ENCODE results near the gene AK8.

DNA sequence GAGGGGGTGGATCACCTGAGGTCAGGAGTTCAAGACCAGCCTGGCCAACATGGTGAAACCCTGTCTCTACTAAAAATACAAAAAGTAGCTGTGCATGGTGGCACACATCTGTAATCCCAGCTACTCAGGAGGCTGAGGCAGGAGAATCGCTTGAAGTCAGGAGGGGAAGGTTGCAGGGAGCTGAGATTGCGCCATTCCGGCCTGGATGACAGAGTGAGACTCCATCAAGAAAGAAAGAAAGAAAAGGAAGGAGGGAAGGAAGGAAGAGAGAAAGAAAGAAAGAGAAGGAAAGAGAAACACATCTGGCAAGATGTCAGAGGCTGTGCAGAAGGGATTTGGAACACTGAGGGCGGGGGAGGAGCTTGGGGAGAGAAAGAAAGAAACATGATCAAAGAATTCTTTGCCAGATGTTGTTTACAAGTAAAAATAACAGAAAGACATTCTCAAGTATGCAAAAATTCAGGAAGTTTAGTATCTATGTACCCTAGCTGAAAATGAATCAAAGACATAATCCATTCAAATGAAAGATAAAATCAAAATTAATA lies 93.7 kb downstream of the AK8 start:
- TF ChIP-seq POLR2A (IDR thresholded peaks at IDR 0.05), result no peak
- TF ChIP-seq, protein P1, sequence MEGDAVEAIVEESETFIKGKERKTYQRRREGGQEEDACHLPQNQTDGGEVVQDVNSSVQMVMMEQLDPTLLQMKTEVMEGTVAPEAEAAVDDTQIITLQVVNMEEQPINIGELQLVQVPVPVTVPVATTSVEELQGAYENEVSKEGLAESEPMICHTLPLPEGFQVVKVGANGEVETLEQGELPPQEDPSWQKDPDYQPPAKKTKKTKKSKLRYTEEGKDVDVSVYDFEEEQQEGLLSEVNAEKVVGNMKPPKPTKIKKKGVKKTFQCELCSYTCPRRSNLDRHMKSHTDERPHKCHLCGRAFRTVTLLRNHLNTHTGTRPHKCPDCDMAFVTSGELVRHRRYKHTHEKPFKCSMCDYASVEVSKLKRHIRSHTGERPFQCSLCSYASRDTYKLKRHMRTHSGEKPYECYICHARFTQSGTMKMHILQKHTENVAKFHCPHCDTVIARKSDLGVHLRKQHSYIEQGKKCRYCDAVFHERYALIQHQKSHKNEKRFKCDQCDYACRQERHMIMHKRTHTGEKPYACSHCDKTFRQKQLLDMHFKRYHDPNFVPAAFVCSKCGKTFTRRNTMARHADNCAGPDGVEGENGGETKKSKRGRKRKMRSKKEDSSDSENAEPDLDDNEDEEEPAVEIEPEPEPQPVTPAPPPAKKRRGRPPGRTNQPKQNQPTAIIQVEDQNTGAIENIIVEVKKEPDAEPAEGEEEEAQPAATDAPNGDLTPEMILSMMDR (IDR thresholded peaks at IDR 0.05), result no peak
